Ovary (tissue), 1 donor: ENCODE measurements around the gene SDK1.

Source experiments
- EP300 ChIP-seq: sonication (generic); formaldehyde crosslinking; IDR thresholded peaks from one replicate; pipeline ENCODE4 v1.6.1; 2017; ENCODE audit warnings: antibody characterized with exemption
- POLR2A ChIP-seq: fragments of 450-650 bp; IDR thresholded peaks from one replicate; pipeline ENCODE4 v1.6.1; 2017; ENCODE audit warnings: antibody characterized with exemption, mild to moderate bottlenecking, moderate library complexity

DNA sequence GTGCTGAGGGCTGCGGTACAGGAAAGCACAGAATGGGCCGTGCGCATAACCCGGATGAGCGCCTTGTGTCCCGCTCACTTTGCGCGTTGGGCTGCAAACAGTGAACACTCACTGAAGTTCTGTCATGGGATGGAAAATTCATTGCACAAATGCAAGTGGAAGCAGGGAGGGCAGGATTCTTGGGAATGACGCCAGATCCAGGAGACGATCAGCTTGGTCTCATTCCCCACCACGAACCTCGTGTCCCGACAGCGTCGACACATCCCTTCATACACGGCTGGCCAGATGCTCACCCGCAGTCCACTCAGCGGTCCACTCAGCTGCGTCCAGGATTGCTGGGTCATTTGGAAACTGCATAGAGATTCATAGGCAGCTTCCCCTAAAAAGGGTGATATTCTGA lies 607.1 kb downstream of the SDK1 start:
- TF ChIP-seq EP300 (no peak), POLR2A (no peak)
